D721Med (cell line): ENCODE data around the gene ERBB4.

Experiments used
- DNase-seq: peaks from one replicate; pipeline ENCODE4 v3.0.0; 2011; ENCODE audit warnings: low spot score; ENCODE audit not compliant: insufficient read length
- FAIRE-seq: peaks from 2 replicates; lab custom pipeline; 2011; peaks lifted over from hg19 to GRCh38; lab: Jason Lieb, UNC
- CTCF ChIP-seq: IDR thresholded peaks from 2 replicates; pipeline ENCODE4 v1.5.1; 2012; ENCODE audit warnings: mild to moderate bottlenecking, control low read depth; ENCODE audit not compliant: insufficient read depth; ENCODE audit errors: missing control alignments

Gene ERBB4

GRCh38 chr2:212379103-212379502, 159.5 kb downstream of the ERBB4 start:
- TF ChIP-seq CTCF, result no peak
- FAIRE-seq, result peak; percentile 32
- DNase-seq, result no peak

GRCh38 chr2:212367431-212367830, 171.2 kb downstream of the ERBB4 start:
- FAIRE-seq (no peak), DNase-seq (no peak)
- TF ChIP-seq CTCF, result no peak

- TF ChIP-seq CTCF, result no peak
- FAIRE-seq (no peak), DNase-seq (no peak)
These were observed 174.3 kb downstream of the ERBB4 start for GRCh38 chr2:212364112-212364985.

GRCh38 chr2:212361174-212361756, 177.3 kb downstream of the ERBB4 start:
- TF ChIP-seq CTCF, result no peak
- FAIRE-seq (peak; percentile 38), DNase-seq (no peak)

- FAIRE-seq, result no peak
- no peak for DNase-seq
- no peak for TF ChIP-seq CTCF
These were observed 178.5 kb downstream of the ERBB4 start for GRCh38 chr2:212360068-212360460.

GRCh38 chr2:212359425-212360067, 179.1 kb downstream of the ERBB4 start:
- TF ChIP-seq CTCF, result no peak
- DNase-seq (no peak), FAIRE-seq (peak; percentile 60)
